Loucy (cell line): ENCODE results near the gene MRNIP.

Experiments used
- EZH2phosphoT487 ChIP-seq: fragments of 200-600 bp; IDR thresholded peaks from 2 replicates; pipeline ENCODE4 v1.6.1; 2018; ENCODE audit warnings: antibody characterized with exemption, mild to moderate bottlenecking, moderate library complexity, borderline replicate concordance
- TF ChIP-seq, protein P1 (sequence below): fragments of 200-600 bp; sonication (generic); conservative IDR thresholded peaks from 2 replicates; pipeline ENCODE4 v1.5.1; 2014; ENCODE audit warnings: mild to moderate bottlenecking, antibody characterized with exemption, low read length

DNA sequence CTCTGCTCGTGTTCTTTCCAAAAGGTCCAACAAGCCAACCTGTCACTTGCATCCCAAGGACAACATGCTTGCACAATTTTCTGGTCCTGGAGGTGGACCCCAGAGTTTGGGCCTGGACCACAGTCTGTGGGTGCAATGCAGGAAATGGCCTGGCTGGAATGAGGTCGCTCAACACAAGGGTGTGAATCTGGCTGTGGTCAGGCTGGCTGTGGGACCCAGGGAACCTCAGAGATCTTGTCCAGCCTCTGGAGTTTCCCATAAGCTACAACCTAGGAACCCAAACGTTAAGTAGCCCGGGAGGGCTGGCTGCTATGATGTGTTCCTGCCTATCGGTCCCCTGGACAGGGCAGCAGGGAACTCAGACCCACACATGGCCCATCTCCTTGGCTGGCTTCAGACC is 33.6 kb upstream of the MRNIP start:
- TF ChIP-seq, protein P1, sequence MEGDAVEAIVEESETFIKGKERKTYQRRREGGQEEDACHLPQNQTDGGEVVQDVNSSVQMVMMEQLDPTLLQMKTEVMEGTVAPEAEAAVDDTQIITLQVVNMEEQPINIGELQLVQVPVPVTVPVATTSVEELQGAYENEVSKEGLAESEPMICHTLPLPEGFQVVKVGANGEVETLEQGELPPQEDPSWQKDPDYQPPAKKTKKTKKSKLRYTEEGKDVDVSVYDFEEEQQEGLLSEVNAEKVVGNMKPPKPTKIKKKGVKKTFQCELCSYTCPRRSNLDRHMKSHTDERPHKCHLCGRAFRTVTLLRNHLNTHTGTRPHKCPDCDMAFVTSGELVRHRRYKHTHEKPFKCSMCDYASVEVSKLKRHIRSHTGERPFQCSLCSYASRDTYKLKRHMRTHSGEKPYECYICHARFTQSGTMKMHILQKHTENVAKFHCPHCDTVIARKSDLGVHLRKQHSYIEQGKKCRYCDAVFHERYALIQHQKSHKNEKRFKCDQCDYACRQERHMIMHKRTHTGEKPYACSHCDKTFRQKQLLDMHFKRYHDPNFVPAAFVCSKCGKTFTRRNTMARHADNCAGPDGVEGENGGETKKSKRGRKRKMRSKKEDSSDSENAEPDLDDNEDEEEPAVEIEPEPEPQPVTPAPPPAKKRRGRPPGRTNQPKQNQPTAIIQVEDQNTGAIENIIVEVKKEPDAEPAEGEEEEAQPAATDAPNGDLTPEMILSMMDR: no peak
- TF ChIP-seq EZH2phosphoT487: no peak
